Measurements from ENCODE around the gene KRI1.
A peak's percentile ranks its signal among the peaks of the same experiment; 100 is the strongest.

The KRI1 gene

GRCh38 chr19:10565567-10566407, at the start of gene KRI1:
Gene KRI1 (minus strand): TSS chr19:10566010. CDS start chr19:10565999, 11 bp downstream.
- peak within 1 kb of the TSS; percentile 94 for H3K27ac ChIP-seq
- no peaks in the 10 kb centered on the region for H3K9me3 ChIP-seq
- H3K36me3 ChIP-seq: peaks cover 23% of the 10 kb centered on the region
- no peaks in the 10 kb centered on the region for H3K27me3 ChIP-seq
- peak within 1 kb of the TSS; percentile 90 to 100 for H3K4me3 ChIP-seq (ENCODE audit: low read depth in 1 of 2, low read length in 1 of 2)
- H3K4me1 ChIP-seq (ENCODE audit: control insufficient read depth in 1 of 2, insufficient read depth in 1 of 2, low read depth in 1 of 2, low read length in 1 of 2): peaks cover 37 to 40% of the 10 kb centered on the region in 2 experiments
- TF ChIP-seq CTCF (IDR thresholded peaks at IDR 0.05): peak; percentile 85

- no peaks in the 10 kb centered on the region for H3K27me3 ChIP-seq
- H3K4me3 ChIP-seq (ENCODE audit: low read depth in 1 of 2, low read length in 1 of 2): no peak overlapping the region
- H3K36me3 ChIP-seq: peaks cover 41% of the 10 kb centered on the region
- no peaks in the 10 kb centered on the region for H3K9me3 ChIP-seq
- no peak for TF ChIP-seq CTCF (IDR thresholded peaks at IDR 0.05)
- H3K4me1 ChIP-seq (ENCODE audit: control insufficient read depth in 1 of 2, insufficient read depth in 1 of 2, low read depth in 1 of 2, low read length in 1 of 2): peaks cover 37 to 41% of the 10 kb centered on the region in 2 experiments
- peak overlapping the region; percentile 61 for H3K27ac ChIP-seq
Measured at GRCh38 chr19:10612499-10613119, 46.8 kb upstream of the KRI1 start.

GRCh38 chr19:10611907-10612306, 46.1 kb upstream of the KRI1 start:
- H3K27ac ChIP-seq: peak overlapping the region; percentile 61
- TF ChIP-seq CTCF (IDR thresholded peaks at IDR 0.05): no peak
- H3K4me1 ChIP-seq (ENCODE audit: control insufficient read depth in 1 of 2, insufficient read depth in 1 of 2, low read depth in 1 of 2, low read length in 1 of 2): peaks cover 39 to 45% of the 10 kb centered on the region in 2 experiments

GRCh38 chr19:10604460-10604980, 38.7 kb upstream of the KRI1 start:
- TF ChIP-seq CTCF (IDR thresholded peaks at IDR 0.05): no peak
- Histone ChIP-seq H3K4me1 (ENCODE audit: control insufficient read depth in 1 of 2, insufficient read depth in 1 of 2, low read depth in 1 of 2, low read length in 1 of 2) (peaks cover 41 to 44% of the 10 kb centered on the region in 2 experiments), H3K27ac (peak overlapping the region; percentile 100), H3K36me3 (peaks cover 12% of the 10 kb centered on the region), H3K9me3 (no peaks in the 10 kb centered on the region), H3K4me3 (ENCODE audit: low read depth in 1 of 2, low read length in 1 of 2) (peak overlapping the region; percentile 87 to 99), H3K27me3 (no peaks in the 10 kb centered on the region)

More at GRCh38 chr19:10611907-10612306, 46.1 kb upstream of the KRI1 start:
- Histone ChIP-seq H3K36me3 (peaks cover 38% of the 10 kb centered on the region), H3K27me3 (no peaks in the 10 kb centered on the region), H3K9me3 (no peaks in the 10 kb centered on the region), H3K4me3 (ENCODE audit: low read depth in 1 of 2, low read length in 1 of 2) (no peak overlapping the region)

GRCh38 chr19:10603873-10604459, 38.2 kb upstream of the KRI1 start:
- peak overlapping the region; percentile 87 to 99 for H3K4me3 ChIP-seq (ENCODE audit: low read depth in 1 of 2, low read length in 1 of 2)
- H3K27me3 ChIP-seq: no peaks in the 10 kb centered on the region
- H3K36me3 ChIP-seq: peaks cover 12% of the 10 kb centered on the region
- peaks cover 41 to 44% of the 10 kb centered on the region in 2 experiments for H3K4me1 ChIP-seq (ENCODE audit: control insufficient read depth in 1 of 2, insufficient read depth in 1 of 2, low read depth in 1 of 2, low read length in 1 of 2)
- peak overlapping the region; percentile 100 for H3K27ac ChIP-seq
- TF ChIP-seq CTCF (IDR thresholded peaks at IDR 0.05): no peak
- no peaks in the 10 kb centered on the region for H3K9me3 ChIP-seq
